Stimulated activated CD8-positive, alpha-beta memory T cell treated with anti-CD3 and anti-CD28 coated beads, Interleukin-7, amount 100 ng/mL, for 1 hour (primary cell): ENCODE data around the gene S100A7.
A peak's percentile ranks its signal among the peaks of the same experiment; 100 is the strongest.
"Not testable (repeated sequence)": the region's sequence is repeated elsewhere in the genome, so short reads cannot be mapped to it uniquely, and the experiment has no call there.

Experiments used
- DNase-seq, 2 donors: peaks; one replicate each; pipeline ENCODE4 v3.0.0-alpha.2; 2020; ENCODE audit warnings: low read depth in 2 of 2

The S100A7 gene

DNA sequence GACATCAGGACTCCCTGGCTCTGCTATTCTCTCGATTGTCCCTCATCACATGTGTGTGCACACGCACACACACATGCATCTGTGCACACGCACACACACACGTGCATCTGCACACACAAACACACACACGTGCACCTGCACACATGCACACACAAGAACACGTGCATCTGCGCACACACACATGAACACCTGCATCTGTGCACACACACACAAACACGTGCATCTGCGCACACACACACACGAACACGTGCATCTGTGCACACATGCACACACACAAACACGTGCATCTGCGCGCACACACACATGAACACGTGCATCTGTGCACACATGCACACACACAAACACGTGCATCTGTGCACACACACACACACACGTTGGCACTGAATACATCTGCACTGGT lies 29.4 kb downstream of the S100A7 start:
- no peak for DNase-seq

- no peak for DNase-seq
These were observed 29.9 kb downstream of the S100A7 start for GRCh38 chr1:153430561-153430960.

DNA sequence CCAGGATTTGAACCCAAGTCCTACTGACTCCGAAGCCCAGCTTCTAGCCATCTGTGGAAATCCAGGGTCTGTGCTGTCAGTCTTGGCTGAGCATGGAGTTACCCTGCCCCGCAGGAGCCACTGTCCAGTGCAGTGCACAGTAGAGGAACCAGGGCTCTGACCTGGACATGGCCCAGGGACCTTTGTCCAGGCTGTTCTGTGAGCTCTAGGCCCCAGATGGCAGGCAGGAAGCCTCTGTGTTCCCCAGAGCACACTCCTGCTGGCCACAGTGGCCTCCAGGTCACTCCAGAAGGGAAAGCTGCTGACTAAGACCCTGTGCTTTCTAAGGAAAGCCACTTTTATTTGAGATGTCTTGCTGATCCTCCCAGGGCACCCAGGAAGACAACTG lies 30.3 kb downstream of the S100A7 start:
- DNase-seq, result no peak

DNA sequence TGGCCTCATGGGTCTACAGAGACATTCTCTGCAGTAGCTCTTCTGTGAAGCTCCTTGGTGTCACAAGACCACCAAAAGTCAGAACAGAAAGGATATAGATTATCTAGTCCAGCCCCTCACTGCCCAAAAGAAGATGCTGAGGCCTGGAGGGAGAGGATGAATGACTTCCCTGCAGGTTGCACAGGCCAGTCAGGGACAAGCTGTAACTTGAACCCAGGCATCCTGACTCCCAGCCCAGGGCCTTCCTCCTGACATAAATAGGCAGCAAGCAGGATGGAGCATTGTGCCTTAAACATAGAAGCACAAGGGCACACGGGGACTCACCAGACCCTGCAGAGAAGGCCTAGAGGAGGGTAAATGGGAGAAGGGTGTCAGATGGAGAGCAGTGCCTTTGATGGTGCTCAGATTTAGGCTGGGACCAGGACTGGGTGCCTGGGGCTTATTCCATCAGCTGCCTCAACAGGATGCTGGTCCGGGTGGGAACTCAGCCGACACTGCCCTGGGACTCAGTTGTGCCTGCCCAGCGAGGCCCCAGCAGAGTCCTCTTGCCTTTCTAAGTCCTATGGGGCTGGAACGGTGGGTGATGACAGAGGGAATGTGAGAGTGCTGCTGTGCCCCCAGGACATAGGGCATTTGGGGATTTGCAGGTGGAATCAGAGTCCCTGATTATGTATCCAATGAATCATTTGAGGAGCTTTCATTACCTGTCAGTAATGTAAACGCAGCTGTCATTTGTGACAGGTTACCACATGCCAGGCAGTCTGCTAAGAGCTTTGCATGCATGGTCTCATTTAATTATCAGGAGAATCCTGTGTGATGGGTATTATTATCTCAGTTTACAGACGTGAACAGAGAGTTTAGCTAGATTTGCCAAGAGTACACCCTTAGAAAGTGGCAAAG lies 30.9 kb downstream of the S100A7 start:
- DNase-seq, result no peak

DNA sequence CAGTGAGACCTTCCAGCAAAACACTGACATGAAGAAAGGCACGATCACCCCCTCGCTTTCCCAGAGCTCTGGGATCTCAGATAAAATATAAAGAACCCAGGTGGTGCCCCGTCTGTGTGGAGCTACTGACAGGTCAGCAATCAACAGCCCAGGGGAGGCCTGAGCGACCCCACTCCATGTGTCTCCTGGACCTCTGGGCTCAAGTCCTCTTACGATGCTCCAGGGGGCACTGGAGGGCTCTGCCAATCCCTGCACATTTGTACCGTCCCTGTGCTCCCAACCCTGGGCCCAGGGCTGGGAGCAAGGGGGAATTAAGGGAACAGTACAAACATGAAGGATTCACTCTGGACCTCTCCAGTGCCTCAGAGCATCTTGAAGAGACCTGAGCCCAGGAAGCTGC lies 31.7 kb downstream of the S100A7 start:
- DNase-seq, result no peak

- no peak for DNase-seq
These were observed 32.3 kb downstream of the S100A7 start for GRCh38 chr1:153428073-153428638.

DNA sequence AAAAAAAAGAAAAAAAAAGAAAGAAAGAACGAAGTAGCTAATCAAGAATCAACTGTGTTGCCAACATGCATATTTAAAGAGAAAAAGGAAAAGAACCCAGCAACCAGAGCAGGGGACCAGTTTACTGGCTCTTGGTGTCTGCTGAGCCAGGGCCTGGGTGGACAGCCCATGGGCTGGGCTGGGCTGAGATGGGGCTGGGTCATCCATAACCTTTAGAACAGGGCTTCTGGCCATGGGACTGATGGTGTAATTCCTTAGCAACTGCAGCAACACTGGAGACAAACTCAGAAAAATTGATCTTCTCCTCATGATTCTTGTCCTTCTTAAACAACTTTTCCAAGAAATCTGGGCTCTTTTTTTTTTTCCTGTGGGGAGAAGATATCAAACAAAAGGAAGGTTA lies 33.6 kb downstream of the S100A7 start:
- DNase-seq, result no peak

DNA sequence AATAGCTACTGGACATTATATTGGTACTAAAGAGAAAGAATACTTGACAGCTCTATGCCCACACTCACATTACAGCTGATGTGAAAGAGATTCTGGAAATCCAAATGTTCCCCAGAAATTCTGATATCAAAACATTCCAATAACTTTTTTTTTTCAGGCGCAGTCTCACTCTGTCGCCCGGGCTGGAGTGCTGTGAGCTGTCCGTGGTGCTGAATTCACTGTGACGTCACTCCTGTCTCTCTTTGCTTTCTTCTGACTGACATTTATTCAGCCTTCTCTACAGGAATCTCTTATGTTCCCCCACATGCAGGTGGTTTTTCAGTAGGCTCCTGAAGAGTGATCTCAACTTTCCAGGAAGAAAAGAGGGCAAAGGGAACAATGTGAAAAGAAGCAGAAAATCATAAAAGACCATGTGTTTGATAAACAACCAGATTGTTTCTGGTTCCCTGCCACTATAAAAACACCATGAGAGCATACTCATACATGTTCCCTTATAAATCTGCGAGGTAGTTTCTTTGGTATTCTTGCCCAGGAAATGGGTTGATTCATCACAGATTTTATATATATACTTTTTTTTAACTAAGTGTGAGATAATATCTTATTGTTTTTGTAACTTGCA lies 37.9 kb downstream of the S100A7 start:
- DNase-seq, result peak; percentile 38 to 60

DNA sequence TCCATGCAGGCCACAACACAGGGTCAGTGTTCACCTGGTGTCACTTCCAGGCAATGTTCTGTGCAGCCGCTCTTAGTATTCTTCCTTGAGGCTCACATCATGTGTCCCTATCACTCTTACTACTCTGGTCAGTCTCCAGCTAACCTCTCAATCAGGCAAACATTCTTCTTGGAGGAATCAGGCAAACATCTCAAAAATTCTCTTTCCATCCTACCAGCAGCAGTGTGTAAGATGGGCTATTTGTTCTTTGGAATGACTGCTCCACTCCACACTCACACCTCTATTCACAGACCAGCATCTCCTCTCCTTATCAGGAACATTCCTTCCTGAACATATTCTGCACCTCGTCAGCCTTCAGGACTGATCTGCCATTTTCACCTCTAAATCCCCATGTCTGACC lies 40.1 kb downstream of the S100A7 start:
- no peak for DNase-seq

GRCh38 chr1:153419436-153419793 lies 41.0 kb downstream of the S100A7 start:
- DNase-seq, result not testable (repeated sequence)

DNA sequence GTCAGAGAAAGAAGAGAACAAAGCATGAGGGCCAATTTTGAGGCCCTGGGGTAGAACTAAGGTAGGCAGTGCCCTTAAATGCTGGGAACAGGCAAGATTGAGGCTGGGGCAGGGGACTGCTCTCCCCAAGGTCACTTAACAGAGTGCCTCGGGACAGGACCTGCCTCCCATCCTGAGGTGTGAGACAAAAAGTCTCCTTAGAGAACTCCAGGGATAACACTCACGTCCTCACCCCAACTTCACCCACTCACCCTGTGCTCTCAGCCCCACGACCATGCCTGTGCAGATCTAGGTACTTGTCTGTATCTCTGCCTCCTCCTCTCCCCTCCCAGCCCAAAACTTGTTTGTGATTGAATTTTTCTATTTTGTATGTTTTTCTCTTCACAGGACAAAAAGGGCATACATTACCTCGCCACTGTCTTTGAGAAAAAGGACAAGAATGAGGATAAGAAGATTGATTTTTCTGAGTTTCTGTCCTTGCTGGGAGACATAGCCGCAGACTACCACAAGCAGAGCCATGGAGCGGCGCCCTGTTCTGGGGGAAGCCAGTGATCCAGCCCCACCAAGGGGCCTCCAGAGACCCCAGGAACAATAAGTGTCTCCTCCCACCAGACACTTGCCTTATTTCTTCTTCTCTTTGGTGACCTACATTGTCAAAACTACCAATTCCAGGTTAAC lies 41.6 kb downstream of the S100A7 start:
- DNase-seq, result not testable (repeated sequence)

DNA sequence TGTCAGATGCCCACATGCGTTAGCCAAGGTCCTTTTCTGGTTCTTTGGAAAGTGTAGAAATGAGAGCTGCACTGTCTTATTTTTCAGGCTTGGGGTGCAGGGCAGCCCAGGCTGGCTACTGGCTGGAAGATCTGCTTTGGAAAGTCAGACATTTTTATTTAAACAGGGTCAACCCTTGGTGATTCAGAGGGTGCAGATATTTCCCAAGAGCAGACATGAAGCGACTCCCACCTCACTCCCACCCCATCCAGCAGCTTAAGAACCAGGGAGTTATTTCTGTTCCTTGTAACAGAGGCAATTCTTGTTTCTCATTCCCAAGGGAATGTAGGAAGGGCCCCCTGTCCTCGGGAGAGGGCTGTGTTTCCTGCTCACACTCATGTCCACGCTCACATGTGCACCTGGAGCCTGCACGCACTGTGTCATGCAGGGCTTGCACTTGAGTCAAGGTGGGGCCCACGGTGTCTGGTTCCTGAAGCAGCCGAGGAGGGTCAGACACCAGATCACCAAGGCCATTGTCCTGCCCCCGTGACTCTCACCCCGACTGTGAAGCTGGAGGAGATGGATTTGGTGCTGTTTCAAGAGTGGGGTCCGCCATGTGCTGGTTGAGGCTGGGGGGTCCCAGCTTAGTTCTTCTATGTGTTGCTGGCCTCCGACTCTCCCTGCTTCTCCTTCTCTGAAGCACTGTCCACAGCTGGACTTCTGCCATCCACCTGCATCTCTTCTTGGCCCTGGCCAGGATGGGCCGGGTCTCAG lies 43.1 kb downstream of the S100A7 start:
- DNase-seq, result no peak

- DNase-seq, result no peak
These were observed 44.4 kb downstream of the S100A7 start, which contains the start of gene S100A7A for GRCh38 chr1:153415850-153416570. TSS of gene S100A7A (plus strand) at chr1:153416520. CDS start at chr1:153418083, 1,563 bp downstream.

DNA sequence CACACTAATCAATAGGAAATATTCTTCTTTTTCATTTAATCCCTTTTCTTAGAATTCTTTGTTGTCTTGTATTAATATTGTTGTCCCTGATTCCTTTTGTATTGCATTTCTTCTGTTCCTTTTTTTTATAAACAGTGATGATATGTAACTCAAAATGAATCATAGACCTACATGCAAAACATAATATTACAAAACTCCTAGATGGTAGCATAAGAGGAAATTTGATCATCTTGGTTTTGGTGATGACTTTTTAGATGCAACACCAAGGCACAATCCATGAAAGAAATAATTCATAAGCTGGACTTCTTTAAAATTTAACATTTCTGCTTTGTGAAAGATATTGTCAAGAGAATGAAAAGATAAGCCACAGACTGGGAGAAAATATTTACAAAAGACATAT lies 46.5 kb downstream of the S100A7 start:
- not testable (repeated sequence) for DNase-seq
